ENCODE measurements around the gene CRTAP. TPM values are rescaled to one million over a fixed set of nuclear protein-coding genes. Genes with fewer than 3 reads are reported as not detected.
A peak's percentile ranks its signal among the peaks of the same experiment; 100 is the strongest.

Gene CRTAP
- total RNA-seq, 1 experiment from 2014 or later = 174 TPM

GRCh38 chr3:33114622-33115023 is 809 bp downstream of the CRTAP start:
- Histone ChIP-seq H3K9ac (ENCODE audit: low read length) (peak overlapping the region; percentile 88), H3K9me3 (ENCODE audit: low read length) (no peaks in the 10 kb centered on the region), H3K4me2 (ENCODE audit: low read length) (peak overlapping the region; percentile 98), H3K9me2 (replicated peaks; ENCODE audit: low read length) (no peaks in the 10 kb centered on the region), H3K4me1 (ENCODE audit: insufficient read depth, low read length) (peaks cover 24% of the 10 kb centered on the region), H3K36me3 (ENCODE audit: low read depth, low read length) (peaks cover 2% of the 10 kb centered on the region; the same call in 1 of the 2 replicates), H3K27me3 (ENCODE audit: low read length) (no peaks in the 10 kb centered on the region), H4K20me1 (ENCODE audit: low read length) (peaks cover 9% of the 10 kb centered on the region), H3K79me2 (ENCODE audit: low read length) (peaks cover 53% of the 10 kb centered on the region), H3K4me3 (ENCODE audit: low read length) (peak overlapping the region; percentile 74), H2AFZ (ENCODE audit: low read length) (peak overlapping the region; percentile 89), H3F3A (ENCODE audit: low read length, unreplicated experiment) (no peaks in the 10 kb centered on the region), H3K27ac (ENCODE audit: low read length) (peak overlapping the region; percentile 78)
- ChIA-PET POLR2A (ENCODE audit: unreplicated experiment) (no interaction called here), CTCF (no interaction called here)
- no TSS peak for BruUV-seq (replicated peaks)
- peak; percentile 3 for ATAC-seq
- intact Hi-C loops (cut with micrococcal nuclease) = loop anchor here (1.0 to 10.0 kb wide), 2 partner anchors 17 to 680 kb away; partner anchors contain the start of genes GLB1, PDCD6IP and TMPPE
- TF ChIP-seq CTCF (conservative IDR thresholded peaks at IDR 0.05; ENCODE audit: low read depth, low read length) (no peak), EZH2phosphoT487 (IDR thresholded peaks at IDR 0.05; ENCODE audit: borderline replicate concordance, low read length) (no peak)
- DNase-seq = no peak

DNA sequence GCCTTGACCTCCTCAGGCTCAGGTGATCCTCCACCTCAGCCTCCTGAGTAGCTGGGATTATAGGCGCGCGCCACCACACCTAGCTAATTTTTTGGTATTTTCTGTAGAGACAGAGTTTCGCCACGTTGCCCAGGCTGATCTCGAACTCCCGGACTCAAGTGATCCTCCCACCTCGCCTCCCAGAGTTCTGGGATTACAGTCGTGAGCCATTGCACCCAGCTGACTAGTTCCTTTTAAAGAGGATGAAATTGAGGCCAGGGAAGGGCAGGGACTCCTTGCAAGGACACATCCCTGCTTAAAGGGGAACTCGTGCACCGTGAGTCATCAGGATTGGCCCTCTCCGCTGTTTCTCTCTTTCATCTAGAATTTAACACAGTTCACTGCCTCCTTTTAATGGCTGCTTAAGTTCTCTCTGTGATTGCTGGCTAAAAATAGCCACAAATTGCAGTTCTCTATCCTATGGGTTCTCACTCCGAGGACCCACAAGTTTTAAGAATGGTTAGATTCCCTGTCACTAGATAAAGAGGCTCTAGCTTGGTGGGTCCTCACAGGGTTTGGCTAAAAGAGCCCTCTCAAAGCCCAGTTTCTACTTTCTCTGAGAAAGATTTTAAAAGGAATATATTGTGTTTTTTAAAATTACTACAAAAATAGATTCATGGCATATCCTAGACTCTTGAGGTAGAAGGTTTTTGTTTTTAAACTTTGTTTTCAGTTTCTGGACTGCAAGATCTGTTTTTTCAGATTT is 1.4 kb downstream of the CRTAP start:
- ATAC-seq = peak; percentile 49
- intact Hi-C loops (cut with micrococcal nuclease) = loop anchor here (10.0 kb wide), 1 partner anchor 680 kb away; the partner anchor contains the start of gene PDCD6IP
- H3K27ac ChIP-seq (ENCODE audit: low read length) = peak overlapping the region; percentile 78
- H3K9me3 ChIP-seq (ENCODE audit: low read length) = no peaks in the 10 kb centered on the region
- CTCF ChIA-PET = no interaction called here
- peak overlapping the region; percentile 89 for H2AFZ ChIP-seq (ENCODE audit: low read length)
- TSS peak; percentile 44 for BruUV-seq (replicated peaks)
- peaks cover 9% of the 10 kb centered on the region for H4K20me1 ChIP-seq (ENCODE audit: low read length)
- peaks cover 8% of the 10 kb centered on the region; the same call in 1 of the 2 replicates for H3K36me3 ChIP-seq (ENCODE audit: low read depth, low read length)
- H3F3A ChIP-seq (ENCODE audit: low read length, unreplicated experiment) = no peaks in the 10 kb centered on the region
- DNase-seq = peak; percentile 79
- peak overlapping the region; percentile 74 for H3K4me3 ChIP-seq (ENCODE audit: low read length)
- POLR2A ChIA-PET (ENCODE audit: unreplicated experiment) = no interaction called here
- no peaks in the 10 kb centered on the region for H3K9me2 ChIP-seq (replicated peaks; ENCODE audit: low read length)
- peaks cover 58% of the 10 kb centered on the region for H3K79me2 ChIP-seq (ENCODE audit: low read length)
- H3K4me1 ChIP-seq (ENCODE audit: insufficient read depth, low read length) = peaks cover 24% of the 10 kb centered on the region
- H3K27me3 ChIP-seq (ENCODE audit: low read length) = no peaks in the 10 kb centered on the region
- H3K4me2 ChIP-seq (ENCODE audit: low read length) = peak overlapping the region; percentile 98
- TF ChIP-seq CTCF (conservative IDR thresholded peaks at IDR 0.05; ENCODE audit: low read depth, low read length) (no peak), EZH2 (IDR thresholded peaks at IDR 0.05; ENCODE audit: low read length, unreplicated experiment) (no peak), EZH2phosphoT487 (IDR thresholded peaks at IDR 0.05; ENCODE audit: borderline replicate concordance, low read length) (no peak)
- H3K9ac ChIP-seq (ENCODE audit: low read length) = peak overlapping the region; percentile 88

- no peak overlapping the region for H3K27ac ChIP-seq (ENCODE audit: low read length)
- POLR2A ChIA-PET (ENCODE audit: unreplicated experiment) = no interaction called here
These were observed 3.6 kb downstream of the CRTAP start for GRCh38 chr3:33117461-33117860.

More at GRCh38 chr3:33117461-33117860, 3.6 kb downstream of the CRTAP start:
- peaks cover 24% of the 10 kb centered on the region for H3K4me1 ChIP-seq (ENCODE audit: insufficient read depth, low read length)
- no peak for ATAC-seq
- H3K36me3 ChIP-seq (ENCODE audit: low read depth, low read length) = peaks cover 27% of the 10 kb centered on the region; the same call in 1 of the 2 replicates
- no TSS peak for BruUV-seq (replicated peaks)
- H3K27me3 ChIP-seq (ENCODE audit: low read length) = no peaks in the 10 kb centered on the region
- 0 out of 2 replicates have a peak overlapping the region, but pooled peaks have one; percentile 16 for H3K4me2 ChIP-seq (ENCODE audit: low read length)
- H2AFZ ChIP-seq (ENCODE audit: low read length) = no peak overlapping the region
- CTCF ChIA-PET = no interaction called here
- no peaks in the 10 kb centered on the region for H3K9me2 ChIP-seq (replicated peaks; ENCODE audit: low read length)
- no peaks in the 10 kb centered on the region for H3K9me3 ChIP-seq (ENCODE audit: low read length)
- TF ChIP-seq EZH2 (IDR thresholded peaks at IDR 0.05; ENCODE audit: low read length, unreplicated experiment) = no peak
- no peak for TF ChIP-seq EZH2phosphoT487 (IDR thresholded peaks at IDR 0.05; ENCODE audit: borderline replicate concordance, low read length)
- no peak for TF ChIP-seq CTCF (conservative IDR thresholded peaks at IDR 0.05; ENCODE audit: low read depth, low read length)
- peaks cover 9% of the 10 kb centered on the region for H4K20me1 ChIP-seq (ENCODE audit: low read length)
- DNase-seq = no peak
- no peaks in the 10 kb centered on the region for H3F3A ChIP-seq (ENCODE audit: low read length, unreplicated experiment)
- H3K4me3 ChIP-seq (ENCODE audit: low read length) = no peak overlapping the region
- H3K9ac ChIP-seq (ENCODE audit: low read length) = no peak overlapping the region
- intact Hi-C loops (cut with micrococcal nuclease) = loop anchor here (10.0 kb wide), 1 partner anchor 677 kb away; the partner anchor contains the start of gene PDCD6IP
- peaks cover 61% of the 10 kb centered on the region for H3K79me2 ChIP-seq (ENCODE audit: low read length)
